HCT116 (cell line): Measurements from ENCODE around the gene SIAH2.

Experiments used
- CTCF ChIP-seq, 3 experiments: fragments of 200-600 bp in 1 of 3; sonication (generic) in 1 of 3; IDR thresholded peaks in 2 of 3; conservative IDR thresholded peaks in 1 of 3; 2 replicates each; pipeline ENCODE4 v1.5.1; 2012 to 2017; ENCODE audit warnings: low read depth in 2 of 3, low read length in 2 of 3, antibody characterized with exemption in 1 of 3, borderline replicate concordance in 1 of 3, control low read depth in 1 of 3, mild to moderate bottlenecking in 1 of 3, mixed read lengths in 1 of 3, mixed run types in 1 of 3, moderate library complexity in 1 of 3; ENCODE audit not compliant: insufficient read depth in 1 of 3
- EGR1 ChIP-seq: IDR thresholded peaks from 2 replicates; pipeline ENCODE4 v1.6.1; 2012; ENCODE audit warnings: low read depth
- EZH2 ChIP-seq: fragments of 200-600 bp; sonication (generic); IDR thresholded peaks from 2 replicates; pipeline ENCODE4 v1.6.1; 2017; ENCODE audit warnings: antibody characterized with exemption, mixed run types
- EZH2phosphoT487 ChIP-seq: fragments of 200-600 bp; IDR thresholded peaks from 2 replicates; pipeline ENCODE4 v1.6.1; 2018; ENCODE audit warnings: antibody characterized with exemption, borderline replicate concordance
- MAX ChIP-seq: IDR thresholded peaks from 2 replicates; pipeline ENCODE4 v1.6.1; 2012
- POLR2A ChIP-seq: IDR thresholded peaks from 2 replicates; pipeline ENCODE4 v1.7.0; 2011; ENCODE audit warnings: borderline replicate concordance; ENCODE audit not compliant: insufficient read depth, insufficient read length; ENCODE audit errors: extremely low read depth
- POLR2AphosphoS5 ChIP-seq: IDR thresholded peaks from 2 replicates; pipeline ENCODE4 v1.6.1; 2011; ENCODE audit warnings: mild to moderate bottlenecking, low read depth, low read length, moderate library complexity
- RAD21 ChIP-seq: IDR thresholded peaks from 2 replicates; pipeline ENCODE4 v1.6.1; 2012; ENCODE audit warnings: low read depth, mild to moderate bottlenecking
- SIN3A ChIP-seq: IDR thresholded peaks from 2 replicates; pipeline ENCODE4 v1.6.1; 2012; ENCODE audit warnings: low read depth
- SP1 ChIP-seq: IDR thresholded peaks from 2 replicates; pipeline ENCODE4 v1.6.1; 2012; ENCODE audit warnings: low read depth
- ZBTB33 ChIP-seq: IDR thresholded peaks from 2 replicates; pipeline ENCODE4 v1.6.1; 2011; ENCODE audit warnings: mild to moderate bottlenecking, low read length, moderate library complexity; ENCODE audit not compliant: insufficient replicate concordance; ENCODE audit errors: extremely low read depth
- ZFX ChIP-seq: fragments of 450-650 bp; IDR thresholded peaks from 2 replicates; pipeline ENCODE4 v1.6.1; 2017

- TF ChIP-seq CTCF (IDR thresholded peaks at IDR 0.05 in 2 of 3, conservative IDR thresholded peaks at IDR 0.05 in 1 of 3; ENCODE audit: borderline replicate concordance in 1 of 3, insufficient read depth in 1 of 3, low read depth in 2 of 3, low read length in 2 of 3) = no peak
- TF ChIP-seq POLR2AphosphoS5 = no peak
- TF ChIP-seq EZH2 = no peak
- no peak for TF ChIP-seq RAD21
- TF ChIP-seq POLR2A = no peak
- TF ChIP-seq ZBTB33 = no peak
- no peak for TF ChIP-seq ZFX
- no peak for TF ChIP-seq SP1
- TF ChIP-seq SIN3A = no peak
- TF ChIP-seq EZH2phosphoT487 = no peak
- TF ChIP-seq MAX = no peak
- no peak for TF ChIP-seq EGR1
Observed at GRCh38 chr3:150797155-150797554, 34.2 kb upstream of the SIAH2 start.
